Lower leg skin (tissue), 4 donors: ENCODE results near the gene OPN3. TPM values are rescaled to one million over a fixed set of nuclear protein-coding genes. Genes with fewer than 3 reads are reported as not detected.

Source experiments
- DNase-seq, 2 donors: peaks; one replicate each; pipeline ENCODE4 v3.0.0-alpha.2; 2019; ENCODE audit warnings: low spot score in 2 of 2
- H3K4me3 ChIP-seq: fragments of 200-600 bp; sonication (generic); 2 replicates; pipeline ENCODE4 v1.5.1; 2017; ENCODE audit warnings: mild to moderate bottlenecking, low read depth; ENCODE audit not compliant: poor library complexity, severe bottlenecking
- POLR2A ChIP-seq, 2 donors: fragments of 450-650 bp; IDR thresholded peaks; one replicate each; pipeline ENCODE4 v1.6.1; 2016 to 2017; ENCODE audit warnings: antibody characterized with exemption in 2 of 2, mild to moderate bottlenecking in 1 of 2, moderate library complexity in 1 of 2
- WGBS, 2 donors: methylation state at CpG; one replicate each; pipeline ENCODE4 v1.1.5; 2018; 5-methylcytosine and 5-hydroxymethylcytosine counted together
- intact Hi-C: fragments of 100-400 bp; cut with DNase I; formaldehyde crosslinking; loops from one replicate; pipeline ENCODE4 v1.15.0; 2023; ENCODE audit warnings: low total_unique reads
- total RNA-seq, 4 donors: library from RNA; depleted of rRNA; stranded (reverse); fragments of >200 nt; gene quantifications; one replicate each; pipeline ENCODE4 v1.1.0, GENCODE V29; 2016
- TF ChIP-seq, protein P1 (sequence below), 3 donors: fragments of 450-650 bp; IDR thresholded peaks; one replicate each; pipeline ENCODE4 v1.5.1; 2016; ENCODE audit warnings: antibody characterized with exemption in 3 of 3, mild to moderate bottlenecking in 3 of 3, moderate library complexity in 2 of 3

Gene OPN3
- total RNA-seq, 4 donors from 2014 or later = 22.2 to 34.6 (median 32.1) TPM

DNA sequence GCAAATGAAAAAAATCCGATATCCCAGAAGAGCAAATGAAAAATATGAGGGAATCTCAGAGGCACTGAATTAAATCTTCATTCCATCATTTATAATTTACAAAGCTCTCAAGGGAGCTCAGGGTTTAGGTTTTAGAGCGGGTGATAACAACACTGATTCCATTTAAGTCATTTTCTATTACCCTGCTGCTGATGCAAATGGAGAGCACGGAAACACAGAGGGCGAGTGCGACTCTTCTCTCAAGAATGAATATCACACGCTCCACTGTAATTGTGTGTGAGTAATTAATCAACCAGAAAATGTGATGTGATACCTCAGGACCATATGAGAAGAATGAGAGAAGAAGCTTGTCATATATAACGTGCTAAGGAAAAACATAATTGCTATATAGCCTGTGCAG, 22.7 kb downstream of the OPN3 start:
- TF ChIP-seq, protein P1, sequence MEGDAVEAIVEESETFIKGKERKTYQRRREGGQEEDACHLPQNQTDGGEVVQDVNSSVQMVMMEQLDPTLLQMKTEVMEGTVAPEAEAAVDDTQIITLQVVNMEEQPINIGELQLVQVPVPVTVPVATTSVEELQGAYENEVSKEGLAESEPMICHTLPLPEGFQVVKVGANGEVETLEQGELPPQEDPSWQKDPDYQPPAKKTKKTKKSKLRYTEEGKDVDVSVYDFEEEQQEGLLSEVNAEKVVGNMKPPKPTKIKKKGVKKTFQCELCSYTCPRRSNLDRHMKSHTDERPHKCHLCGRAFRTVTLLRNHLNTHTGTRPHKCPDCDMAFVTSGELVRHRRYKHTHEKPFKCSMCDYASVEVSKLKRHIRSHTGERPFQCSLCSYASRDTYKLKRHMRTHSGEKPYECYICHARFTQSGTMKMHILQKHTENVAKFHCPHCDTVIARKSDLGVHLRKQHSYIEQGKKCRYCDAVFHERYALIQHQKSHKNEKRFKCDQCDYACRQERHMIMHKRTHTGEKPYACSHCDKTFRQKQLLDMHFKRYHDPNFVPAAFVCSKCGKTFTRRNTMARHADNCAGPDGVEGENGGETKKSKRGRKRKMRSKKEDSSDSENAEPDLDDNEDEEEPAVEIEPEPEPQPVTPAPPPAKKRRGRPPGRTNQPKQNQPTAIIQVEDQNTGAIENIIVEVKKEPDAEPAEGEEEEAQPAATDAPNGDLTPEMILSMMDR (IDR thresholded peaks at IDR 0.05) = no peak
- no peak for TF ChIP-seq POLR2A (IDR thresholded peaks at IDR 0.05)
- WGBS, 2 donors = 89 to 94% methylated on average over 7 of the region's 7 CpGs
- intact Hi-C loops = no loop called here

GRCh38 chr1:241615043-241615974, 24.9 kb downstream of the OPN3 start:
- DNase-seq = no peak
- no peak overlapping the region for H3K4me3 ChIP-seq
- intact Hi-C loops = no loop called here
- WGBS, 2 donors = 92 to 96% methylated on average over 8 of the region's 8 CpGs
- no peak for TF ChIP-seq POLR2A (IDR thresholded peaks at IDR 0.05)
- TF ChIP-seq, protein P1 (IDR thresholded peaks at IDR 0.05) = no peak

More for the DNA sequence above, 22.7 kb downstream of the OPN3 start:
- no peak overlapping the region for H3K4me3 ChIP-seq
- no peak for DNase-seq

- no peak for DNase-seq
- WGBS, 2 donors = 70 to 73% methylated on average over 4 of the region's 4 CpGs
- H3K4me3 ChIP-seq = no peak overlapping the region
- intact Hi-C loops = loop anchor here (5.0 kb wide), 1 partner anchor 218 kb away; no protein-coding TSS in a partner anchor
- no peak for TF ChIP-seq POLR2A (IDR thresholded peaks at IDR 0.05)
- TF ChIP-seq, protein P1 (IDR thresholded peaks at IDR 0.05) = no peak
Measured at GRCh38 chr1:241614572-241614971, 25.6 kb downstream of the OPN3 start.

DNA sequence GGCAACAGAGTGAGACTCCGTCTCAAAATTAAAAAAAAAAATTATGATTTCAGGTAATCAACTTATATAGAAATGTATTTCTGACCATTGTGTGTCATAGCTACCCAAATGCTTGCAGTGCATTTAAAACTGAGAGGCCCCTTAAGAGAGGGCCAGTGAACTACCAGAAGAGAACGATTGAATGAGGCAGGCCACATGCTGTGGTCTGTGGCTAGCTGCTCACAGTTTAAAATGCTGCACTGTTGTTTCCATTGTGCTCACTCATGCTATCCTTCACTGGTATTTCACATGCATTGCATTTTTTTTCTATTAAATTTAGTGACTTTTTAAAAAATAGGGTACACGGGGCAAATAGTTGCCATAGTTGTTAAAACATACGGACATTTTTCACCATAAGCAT, 26.0 kb downstream of the OPN3 start:
- WGBS, 2 donors = 89% methylated on average over 4 of the region's 4 CpGs
- H3K4me3 ChIP-seq = no peak overlapping the region
- intact Hi-C loops = loop anchor here (5.0 kb wide), 1 partner anchor 218 kb away; no protein-coding TSS in a partner anchor
- DNase-seq = no peak
- TF ChIP-seq, protein P1 (IDR thresholded peaks at IDR 0.05) = no peak
- TF ChIP-seq POLR2A (IDR thresholded peaks at IDR 0.05) = no peak

DNA sequence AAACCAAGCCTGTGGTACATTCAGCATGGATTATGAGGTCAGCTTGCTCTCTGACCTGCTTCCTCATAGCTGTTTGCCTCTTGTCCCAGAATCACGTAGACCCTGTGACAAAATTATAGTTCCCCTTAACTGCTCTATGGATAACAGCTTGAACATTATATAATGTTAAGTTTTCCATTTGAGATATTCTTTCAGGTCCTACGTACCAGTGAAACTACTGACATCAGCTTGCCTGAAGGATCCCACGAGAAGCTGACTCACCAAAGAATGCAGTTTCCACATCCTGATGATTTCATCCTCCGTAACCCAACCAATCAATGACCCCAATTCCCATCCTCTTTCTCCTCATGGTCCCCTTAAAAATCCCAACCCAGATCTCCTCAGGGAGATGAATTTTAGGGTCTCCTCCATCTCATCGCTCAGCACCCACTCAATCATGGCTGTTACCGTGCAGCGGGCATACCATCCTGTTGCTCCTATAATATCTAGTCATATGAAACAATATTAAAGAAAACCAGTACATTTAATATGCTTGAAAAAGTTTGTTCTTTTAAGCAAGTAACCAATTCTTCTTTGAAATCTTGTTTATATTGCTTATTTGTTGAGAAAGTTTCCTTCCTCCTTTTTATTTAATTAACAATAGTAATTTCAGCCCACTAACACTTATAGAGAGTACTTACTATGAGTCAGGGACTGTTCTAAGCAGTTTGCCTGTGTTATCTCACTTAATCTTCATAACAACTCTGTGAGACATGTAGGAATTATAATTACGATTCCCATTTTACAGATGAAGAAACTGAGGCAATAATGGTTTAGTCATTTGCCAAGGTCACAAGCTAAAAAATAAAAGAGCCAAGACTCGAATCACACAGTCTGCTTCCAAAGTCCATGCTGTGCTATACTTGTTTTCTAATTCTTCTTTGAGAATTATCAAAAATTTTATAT, 27.4 kb downstream of the OPN3 start:
- TF ChIP-seq, protein P1 (IDR thresholded peaks at IDR 0.05) = no peak
- no peak for TF ChIP-seq POLR2A (IDR thresholded peaks at IDR 0.05)
- H3K4me3 ChIP-seq = no peak overlapping the region
- DNase-seq = no peak
- WGBS, 2 donors = 65 to 71% methylated on average over 9 of the region's 9 CpGs
- intact Hi-C loops = loop anchor here (5.0 kb wide), 1 partner anchor 219 kb away; no protein-coding TSS in a partner anchor
